ENCODE data around the gene DGKG. TPM values are rescaled to one million over a fixed set of nuclear protein-coding genes. Genes with fewer than 3 reads are reported as not detected.

The DGKG gene
- total RNA-seq, 1 donor from 2014 or later = 5.7 TPM

GRCh38 chr3:186308549-186308948, 53.5 kb downstream of the DGKG start:
- Histone ChIP-seq H3K4me3 (no peak overlapping the region), H3K27me3 (ENCODE audit: low read depth) (no peaks in the 10 kb centered on the region), H3K9me3 (no peaks in the 10 kb centered on the region), H3K27ac (no peak overlapping the region), H3K4me1 (no peaks in the 10 kb centered on the region), H3K36me3 (no peaks in the 10 kb centered on the region)
- TF ChIP-seq CTCF (IDR thresholded peaks at IDR 0.05) = no peak
- intact Hi-C loops (cut with DNase I) = no loop called here
- no peak for ATAC-seq
- DNase-seq = no peak

- H3K9me3 ChIP-seq = no peaks in the 10 kb centered on the region
- intact Hi-C loops (cut with DNase I) = no loop called here
- ATAC-seq (no peak), DNase-seq (no peak)
- no peak for TF ChIP-seq CTCF (IDR thresholded peaks at IDR 0.05)
- H3K27ac ChIP-seq = no peak overlapping the region
- H3K4me1 ChIP-seq = no peaks in the 10 kb centered on the region
- H3K36me3 ChIP-seq = no peaks in the 10 kb centered on the region
- H3K4me3 ChIP-seq = no peak overlapping the region
- H3K27me3 ChIP-seq (ENCODE audit: low read depth) = no peaks in the 10 kb centered on the region
Observed at GRCh38 chr3:186307594-186308221, 54.3 kb downstream of the DGKG start.

- Histone ChIP-seq H3K27ac (no peak overlapping the region), H3K4me3 (no peak overlapping the region), H3K27me3 (ENCODE audit: low read depth) (no peaks in the 10 kb centered on the region), H3K4me1 (no peaks in the 10 kb centered on the region), H3K9me3 (no peaks in the 10 kb centered on the region), H3K36me3 (no peaks in the 10 kb centered on the region)
- intact Hi-C loops (cut with DNase I) = no loop called here
- DNase-seq = no peak
- TF ChIP-seq CTCF (IDR thresholded peaks at IDR 0.05) = no peak
- ATAC-seq = no peak
Observed at GRCh38 chr3:186305286-186305685, 56.7 kb downstream of the DGKG start.

GRCh38 chr3:186303965-186304364, 58.1 kb downstream of the DGKG start:
- no peak for TF ChIP-seq CTCF (IDR thresholded peaks at IDR 0.05)
- H3K36me3 ChIP-seq = no peaks in the 10 kb centered on the region
- DNase-seq = no peak
- no peak overlapping the region for H3K27ac ChIP-seq
- H3K9me3 ChIP-seq = no peaks in the 10 kb centered on the region
- intact Hi-C loops (cut with DNase I) = no loop called here
- H3K27me3 ChIP-seq (ENCODE audit: low read depth) = no peaks in the 10 kb centered on the region
- H3K4me1 ChIP-seq = no peaks in the 10 kb centered on the region
- no peak for ATAC-seq
- H3K4me3 ChIP-seq = no peak overlapping the region

- H3K4me3 ChIP-seq = no peak overlapping the region
Observed at GRCh38 chr3:186299327-186299726, 62.7 kb downstream of the DGKG start.

More at GRCh38 chr3:186299327-186299726, 62.7 kb downstream of the DGKG start:
- Histone ChIP-seq H3K36me3 (no peaks in the 10 kb centered on the region), H3K4me1 (no peaks in the 10 kb centered on the region), H3K9me3 (no peaks in the 10 kb centered on the region), H3K27ac (no peak overlapping the region), H3K27me3 (ENCODE audit: low read depth) (no peaks in the 10 kb centered on the region)
- TF ChIP-seq CTCF (IDR thresholded peaks at IDR 0.05) = no peak
- intact Hi-C loops (cut with DNase I) = no loop called here
- DNase-seq = no peak
- ATAC-seq = no peak
